Right renal cortex interstitium (tissue), 3 donors: ENCODE measurements around the gene VAV3. TPM values are rescaled to one million over a fixed set of nuclear protein-coding genes. Genes with fewer than 3 reads are reported as not detected.
"Not testable (repeated sequence)": the region's sequence is repeated elsewhere in the genome, so short reads cannot be mapped to it uniquely, and the experiment has no call there.

Experiments
- DNase-seq, 3 donors: peaks; one replicate each; pipeline ENCODE4 v3.0.0-alpha.2; 2013; ENCODE audit warnings: low read depth in 3 of 3, low spot score in 2 of 3
- polyA plus RNA-seq, 3 donors: library from polyadenylated mRNA; unstranded; fragments of 120-200 nt; gene quantifications; one replicate each; pipeline ENCODE4 v1.2.1, GENCODE V29; 2013; ENCODE audit not compliant: insufficient read length in 3 of 3

VAV3 gene
- polyA plus RNA-seq, 3 donors, result 154 to 159 (median 158) TPM

GRCh38 chr1:107895403-107896191, 69.4 kb downstream of the VAV3 start:
- peak in 1 of 3 donors; percentile 13 for DNase-seq

GRCh38 chr1:107894605-107895004, 70.4 kb downstream of the VAV3 start:
- no peak for DNase-seq

GRCh38 chr1:107893350-107893749, 71.6 kb downstream of the VAV3 start:
- DNase-seq, result not testable (repeated sequence)

- DNase-seq, result no peak
Observed at GRCh38 chr1:107889524-107889923, 75.5 kb downstream of the VAV3 start.

- no peak for DNase-seq
Observed at GRCh38 chr1:107883562-107883961, 81.4 kb downstream of the VAV3 start.

DNA sequence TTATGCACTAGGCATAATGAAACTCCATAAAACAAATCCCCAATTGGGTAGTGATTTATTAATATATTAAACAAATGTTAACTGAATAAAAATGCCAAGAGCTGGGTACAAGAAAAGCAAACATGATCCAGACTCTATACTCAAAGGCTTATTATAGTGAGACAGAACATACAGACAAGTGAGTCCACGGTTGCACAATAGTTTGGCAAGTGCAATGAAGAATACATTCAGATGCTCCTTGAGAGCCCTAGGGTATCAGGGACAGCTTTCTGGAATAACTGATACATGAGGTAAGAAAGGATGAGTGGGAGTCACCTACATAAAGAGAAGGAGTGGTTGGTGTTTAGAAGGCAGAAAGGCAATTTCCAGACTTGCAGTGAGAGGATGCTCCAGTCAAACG, 85.1 kb downstream of the VAV3 start:
- no peak for DNase-seq

DNA sequence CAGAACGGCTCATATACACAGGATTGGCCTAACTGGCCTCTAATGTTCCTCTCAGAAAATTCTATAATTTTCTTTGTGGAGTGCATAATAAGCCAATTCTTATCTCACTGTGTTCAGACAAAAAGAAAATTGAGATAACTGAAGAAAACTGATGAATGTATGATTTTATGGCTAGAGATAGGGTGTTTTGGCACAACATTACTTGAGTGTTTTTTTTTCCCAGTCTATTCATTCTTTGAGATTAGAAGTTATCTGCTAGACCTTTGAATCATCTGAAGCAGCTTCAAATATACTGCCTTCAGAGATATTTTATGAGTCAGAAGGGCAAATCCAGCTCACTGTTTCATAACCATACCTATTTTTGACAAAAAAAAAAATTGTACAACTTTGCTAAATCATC, 85.6 kb downstream of the VAV3 start:
- DNase-seq, result no peak

GRCh38 chr1:107877745-107878144, 87.2 kb downstream of the VAV3 start:
- DNase-seq, result no peak

- DNase-seq, result no peak
Observed at GRCh38 chr1:107877092-107877491, 87.9 kb downstream of the VAV3 start.

- no peak for DNase-seq
Observed at GRCh38 chr1:107875689-107876088, 89.3 kb downstream of the VAV3 start.

- no peak for DNase-seq
Observed at GRCh38 chr1:107874221-107874620, 90.8 kb downstream of the VAV3 start.

GRCh38 chr1:107871687-107872395, 93.1 kb downstream of the VAV3 start:
- DNase-seq, result no peak

DNA sequence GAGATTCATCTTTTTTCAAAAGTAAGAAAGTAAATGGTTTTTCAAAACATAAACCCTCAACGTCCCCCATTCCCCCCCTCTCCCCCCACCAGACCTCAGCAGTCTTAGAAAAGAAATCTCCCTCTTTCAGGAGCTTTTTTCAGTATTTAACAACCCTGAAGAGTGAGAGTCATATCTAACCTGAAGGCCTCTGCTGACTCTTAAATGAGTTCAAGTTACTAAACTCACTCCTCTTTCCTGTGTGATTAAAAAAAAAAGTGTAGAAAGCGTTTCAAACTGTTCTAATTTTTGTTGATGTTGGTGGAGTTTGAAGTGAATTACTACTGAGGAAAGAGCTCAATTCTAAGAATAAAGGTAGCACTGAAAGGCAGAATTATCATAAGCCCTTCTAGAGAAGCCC, 93.7 kb downstream of the VAV3 start:
- no peak for DNase-seq

- DNase-seq, result no peak
Observed at GRCh38 chr1:107870696-107871095, 94.3 kb downstream of the VAV3 start.

DNA sequence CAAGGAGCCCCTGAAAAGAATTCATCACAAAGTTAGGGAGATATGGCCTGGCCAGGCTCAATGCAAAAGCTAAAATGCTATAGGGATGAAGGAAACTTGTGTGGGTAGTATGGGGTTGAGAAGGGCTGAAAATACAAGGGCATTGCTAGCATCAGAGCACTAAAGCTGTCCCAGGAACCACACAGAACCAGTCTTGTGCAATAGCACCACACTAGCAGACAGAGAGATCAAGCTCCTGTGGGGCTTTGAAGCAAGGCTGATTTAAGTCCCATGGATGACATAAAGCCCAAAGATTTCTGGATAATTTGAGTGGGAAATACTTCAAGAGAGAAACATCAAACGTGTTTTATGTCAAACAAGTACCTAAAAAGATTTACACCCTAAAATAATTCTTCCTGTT, 97.1 kb downstream of the VAV3 start:
- DNase-seq, result no peak

GRCh38 chr1:107867422-107867821, 97.6 kb downstream of the VAV3 start:
- DNase-seq, result no peak

DNA sequence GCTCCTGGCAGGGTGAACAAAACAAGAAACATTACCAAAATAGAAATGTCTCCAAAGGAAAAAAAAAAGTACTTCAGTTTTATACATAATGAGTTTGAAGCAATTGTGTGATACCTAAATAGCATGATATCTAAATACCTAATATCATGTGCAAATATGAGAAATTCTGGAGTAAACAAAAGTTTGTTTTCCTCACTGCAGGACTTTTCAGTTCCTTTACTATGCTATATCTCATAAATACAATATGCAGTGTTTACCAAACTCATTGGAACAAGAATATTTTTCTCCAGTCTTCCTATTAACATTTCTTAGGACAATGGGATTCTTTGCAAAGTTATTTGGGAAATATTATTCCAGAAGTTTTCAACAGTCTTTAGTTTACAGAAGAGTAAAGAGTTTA, 98.1 kb downstream of the VAV3 start:
- DNase-seq, result no peak

- DNase-seq, result no peak
Observed at GRCh38 chr1:107865627-107866026, 99.4 kb downstream of the VAV3 start.

GRCh38 chr1:107863342-107863741, 101.6 kb downstream of the VAV3 start:
- DNase-seq, result no peak

DNA sequence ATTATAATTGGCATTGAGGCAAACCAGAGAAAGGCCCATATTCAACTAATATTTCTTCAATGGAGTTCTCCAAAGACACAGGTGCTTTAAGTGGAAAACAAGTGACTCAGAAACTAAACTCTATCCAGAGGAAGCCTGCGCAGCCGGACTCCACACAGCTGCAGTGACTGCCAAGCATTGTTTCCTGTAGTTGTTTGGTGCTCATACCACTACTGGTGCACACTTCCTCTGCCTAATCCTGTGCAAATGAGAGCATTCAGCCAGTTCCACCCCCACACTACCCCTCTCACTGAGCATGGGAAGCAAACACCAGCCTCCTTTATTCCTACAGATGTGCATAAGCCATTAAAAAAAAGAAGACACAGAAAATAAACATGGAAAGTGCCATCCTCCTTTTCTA, 102.9 kb downstream of the VAV3 start:
- DNase-seq, result no peak

DNA sequence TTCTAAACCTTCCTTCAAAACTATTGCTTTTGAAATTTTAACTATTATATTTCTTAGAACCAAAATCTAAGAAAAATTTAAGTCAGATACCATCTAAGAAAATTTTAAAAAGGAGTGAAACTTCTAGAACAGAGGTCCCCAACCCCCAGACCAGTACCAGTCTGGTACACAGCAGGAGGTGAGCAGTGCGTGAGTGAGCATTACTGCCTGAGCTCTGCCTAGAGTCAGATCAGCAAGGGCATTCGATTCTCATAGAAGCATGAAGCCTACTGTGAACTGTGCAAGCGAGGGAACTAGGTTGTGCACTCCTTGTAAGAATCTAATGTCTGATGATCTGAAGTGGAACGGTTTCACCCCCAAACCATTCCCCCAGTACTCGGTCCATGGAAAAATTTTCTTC, 106.7 kb downstream of the VAV3 start:
- no peak for DNase-seq

- DNase-seq, result no peak
Observed at GRCh38 chr1:107851418-107851817, 113.6 kb downstream of the VAV3 start.
